ENCODE results near the gene SMIM30.

DNA sequence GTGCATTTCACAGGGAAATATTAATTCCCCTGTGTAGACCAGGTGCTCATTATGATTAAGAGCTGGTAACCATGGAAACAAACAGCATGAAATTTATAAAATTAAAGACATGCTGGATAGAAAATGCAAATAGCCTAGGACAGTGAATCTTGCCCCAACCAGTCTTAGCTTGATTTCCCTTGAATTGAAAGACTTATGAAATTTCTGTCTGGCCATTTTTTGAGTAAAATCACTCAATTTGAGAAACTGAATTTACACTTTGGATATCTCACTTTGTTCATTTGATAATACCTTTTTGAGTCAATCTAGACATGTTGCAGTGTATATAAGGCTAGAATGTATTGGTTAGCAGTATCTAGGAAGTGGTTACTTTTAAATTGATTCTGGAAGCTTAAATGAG lies 4.4 kb upstream of the SMIM30 start:
- TF ChIP-seq POLR2A (IDR thresholded peaks at IDR 0.05) (no peak), CTCF (IDR thresholded peaks at IDR 0.05) (no peak)

All from uterus (tissue), 2 donors.